Muscle layer of duodenum (tissue), 2 donors: ENCODE results near the gene MAP2K5.

Source experiments
- H3K27ac ChIP-seq: one replicate; pipeline ENCODE4 v1.7.0; 2013; ENCODE audit warnings: mild to moderate bottlenecking, low read length
- H3K27me3 ChIP-seq: one replicate; pipeline ENCODE4 v1.7.0; 2013; ENCODE audit warnings: low read depth, mild to moderate bottlenecking, control low read depth, low read length
- H3K36me3 ChIP-seq, 2 donors: one replicate each; pipeline ENCODE4 v1.7.0; 2013; ENCODE audit warnings: low read length in 2 of 2, control low read depth in 1 of 2, mild to moderate bottlenecking in 1 of 2; ENCODE audit not compliant: insufficient read depth in 2 of 2, control insufficient read depth in 1 of 2
- H3K4me1 ChIP-seq, 2 donors: one replicate each; pipeline ENCODE4 v1.7.0; 2013; ENCODE audit warnings: low read length in 2 of 2, mild to moderate bottlenecking in 2 of 2, control low read depth in 1 of 2, moderate library complexity in 1 of 2; ENCODE audit not compliant: insufficient read depth in 2 of 2, control insufficient read depth in 1 of 2
- H3K4me3 ChIP-seq, 2 donors: one replicate each; pipeline ENCODE4 v1.7.0; 2013; ENCODE audit warnings: low read length in 2 of 2, low read depth in 1 of 2, mild to moderate bottlenecking in 1 of 2
- H3K9me3 ChIP-seq, 2 donors: one replicate each; pipeline ENCODE4 v1.7.0; 2013; ENCODE audit warnings: low read length in 2 of 2, control low read depth in 1 of 2, mild to moderate bottlenecking in 1 of 2; ENCODE audit not compliant: control insufficient read depth in 1 of 2
- donor health status: healthy.

MAP2K5 gene

DNA sequence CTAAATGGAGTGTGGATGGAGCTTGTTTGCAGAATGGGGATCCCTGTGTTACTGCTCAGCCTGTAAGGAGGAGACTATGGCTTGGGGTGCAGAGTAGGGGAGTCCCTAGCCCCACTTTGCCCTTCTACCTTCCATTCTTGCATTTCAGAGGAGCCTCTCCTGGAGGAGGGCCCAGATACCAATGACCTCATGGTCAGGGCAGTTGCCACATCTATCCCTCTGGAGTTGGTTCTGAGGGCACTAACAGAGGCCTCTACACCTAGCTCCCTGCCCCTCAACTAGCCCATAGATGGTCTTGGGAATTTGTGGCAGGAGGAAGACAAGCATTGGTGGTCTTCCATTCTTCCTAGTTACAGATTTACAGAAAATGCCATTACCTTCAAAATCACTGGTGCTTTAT, 288.9 kb downstream of the MAP2K5 start:
- peaks cover 79% of the 10 kb centered on the region for H3K27me3 ChIP-seq
- H3K4me3 ChIP-seq, result no peak overlapping the region
- no peaks in the 10 kb centered on the region for H3K36me3 ChIP-seq
- peaks cover 4 to 70% of the 10 kb centered on the region in 2 donors for H3K4me1 ChIP-seq
- no peaks in the 10 kb centered on the region for H3K9me3 ChIP-seq
- no peak overlapping the region for H3K27ac ChIP-seq

- Histone ChIP-seq H3K9me3 (no peaks in the 10 kb centered on the region), H3K27ac (no peak overlapping the region), H3K4me1 (peaks cover 4 to 64% of the 10 kb centered on the region in 2 donors), H3K36me3 (no peaks in the 10 kb centered on the region), H3K27me3 (peaks cover 78% of the 10 kb centered on the region), H3K4me3 (no peak overlapping the region)
These were observed 289.6 kb downstream of the MAP2K5 start for GRCh38 chr15:67832031-67832551.

DNA sequence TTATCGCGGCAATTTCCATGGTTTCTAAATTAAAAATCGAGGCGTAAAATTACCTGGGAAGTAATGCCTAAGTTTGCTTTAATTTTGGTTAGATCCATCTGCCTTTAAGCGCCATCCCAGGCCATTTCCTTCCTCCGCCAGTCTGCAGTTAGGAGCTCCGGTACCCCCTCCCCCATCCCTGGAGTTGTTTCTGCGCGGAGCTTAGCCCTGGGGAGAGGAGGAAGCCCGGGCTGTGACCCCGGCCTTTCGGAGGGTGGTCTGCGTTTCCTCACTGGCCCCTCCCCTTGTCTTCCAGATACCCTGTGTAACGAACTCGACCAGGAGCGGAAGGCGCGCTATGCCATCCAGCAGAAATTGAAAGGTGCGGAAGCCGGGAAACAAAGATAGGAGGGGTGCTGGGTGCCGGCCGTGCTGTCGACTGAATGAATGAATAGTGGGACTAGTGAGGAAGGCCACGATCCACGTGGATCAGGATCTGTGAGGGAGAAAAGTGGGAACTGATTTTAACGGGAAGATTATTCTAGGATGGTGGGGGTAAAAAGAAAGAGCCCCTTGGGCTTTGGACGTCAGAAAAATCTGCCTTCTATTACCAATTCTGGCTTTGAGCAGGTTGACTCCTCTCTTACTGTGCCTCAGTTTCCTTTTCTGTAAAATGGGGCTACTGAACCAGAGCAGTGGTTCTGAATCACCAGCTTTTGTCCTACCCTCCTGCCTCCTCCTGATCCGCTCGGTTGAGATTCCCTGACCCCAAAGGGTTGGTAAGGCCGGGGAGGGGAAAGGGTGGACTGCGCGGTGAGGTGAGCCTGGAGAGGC, 290.6 kb downstream of the MAP2K5 start:
- peaks cover 71% of the 10 kb centered on the region for H3K27me3 ChIP-seq
- no peak overlapping the region for H3K27ac ChIP-seq
- H3K36me3 ChIP-seq, result no peaks in the 10 kb centered on the region
- peak overlapping the region; percentile 52 to 53 for H3K4me3 ChIP-seq
- no peaks in the 10 kb centered on the region for H3K9me3 ChIP-seq
- peaks cover 4 to 54% of the 10 kb centered on the region in 2 donors for H3K4me1 ChIP-seq

DNA sequence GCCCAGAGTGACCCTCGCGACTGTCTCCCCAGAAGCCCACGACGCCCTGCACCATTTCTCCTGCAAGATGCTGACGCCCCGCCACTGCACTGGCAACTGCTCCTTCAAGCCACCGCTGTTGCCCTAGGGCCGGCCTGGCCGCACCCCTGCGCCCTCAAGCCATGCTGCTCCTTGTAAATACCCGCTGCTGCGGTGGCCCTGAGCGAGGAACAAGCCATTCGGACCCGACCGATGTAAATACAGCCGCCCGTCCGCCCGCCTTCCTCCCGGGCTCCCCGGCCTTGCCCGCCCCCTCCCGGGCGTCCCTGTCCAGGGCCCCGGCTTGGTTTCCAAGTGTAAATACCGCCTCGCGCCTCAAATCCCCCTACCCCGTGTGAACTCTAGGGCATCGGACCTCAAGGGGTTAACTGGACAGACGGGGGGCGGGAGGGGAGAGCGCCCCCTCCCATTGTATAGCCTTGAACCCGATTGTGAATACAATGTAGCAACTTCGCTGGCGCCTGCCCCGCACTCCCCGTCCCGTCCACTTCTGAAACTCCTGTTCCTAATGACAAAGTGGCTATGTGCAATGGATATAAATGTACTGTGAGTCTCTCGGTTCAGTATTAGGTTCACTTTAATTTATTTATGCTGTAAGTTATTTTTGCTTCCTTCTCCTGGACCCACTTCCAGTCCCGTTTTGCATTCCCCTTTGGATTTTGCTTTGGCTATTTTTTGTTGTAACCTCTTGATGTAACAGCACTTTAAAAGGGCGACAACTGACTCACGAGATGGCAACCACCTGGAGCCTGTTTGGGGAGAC, 291.4 kb downstream of the MAP2K5 start:
- Histone ChIP-seq H3K36me3 (no peaks in the 10 kb centered on the region), H3K9me3 (no peaks in the 10 kb centered on the region), H3K27ac (no peak overlapping the region), H3K4me3 (peak overlapping the region; percentile 52 to 53), H3K4me1 (peaks cover 4 to 46% of the 10 kb centered on the region in 2 donors), H3K27me3 (peaks cover 63% of the 10 kb centered on the region)

GRCh38 chr15:67834581-67835296, 292.2 kb downstream of the MAP2K5 start:
- no peaks in the 10 kb centered on the region for H3K36me3 ChIP-seq
- peaks cover 4 to 42% of the 10 kb centered on the region in 2 donors for H3K4me1 ChIP-seq
- no peaks in the 10 kb centered on the region for H3K9me3 ChIP-seq
- H3K4me3 ChIP-seq, result peak overlapping the region; percentile 21 to 58
- no peak overlapping the region for H3K27ac ChIP-seq
- peaks cover 58% of the 10 kb centered on the region for H3K27me3 ChIP-seq

DNA sequence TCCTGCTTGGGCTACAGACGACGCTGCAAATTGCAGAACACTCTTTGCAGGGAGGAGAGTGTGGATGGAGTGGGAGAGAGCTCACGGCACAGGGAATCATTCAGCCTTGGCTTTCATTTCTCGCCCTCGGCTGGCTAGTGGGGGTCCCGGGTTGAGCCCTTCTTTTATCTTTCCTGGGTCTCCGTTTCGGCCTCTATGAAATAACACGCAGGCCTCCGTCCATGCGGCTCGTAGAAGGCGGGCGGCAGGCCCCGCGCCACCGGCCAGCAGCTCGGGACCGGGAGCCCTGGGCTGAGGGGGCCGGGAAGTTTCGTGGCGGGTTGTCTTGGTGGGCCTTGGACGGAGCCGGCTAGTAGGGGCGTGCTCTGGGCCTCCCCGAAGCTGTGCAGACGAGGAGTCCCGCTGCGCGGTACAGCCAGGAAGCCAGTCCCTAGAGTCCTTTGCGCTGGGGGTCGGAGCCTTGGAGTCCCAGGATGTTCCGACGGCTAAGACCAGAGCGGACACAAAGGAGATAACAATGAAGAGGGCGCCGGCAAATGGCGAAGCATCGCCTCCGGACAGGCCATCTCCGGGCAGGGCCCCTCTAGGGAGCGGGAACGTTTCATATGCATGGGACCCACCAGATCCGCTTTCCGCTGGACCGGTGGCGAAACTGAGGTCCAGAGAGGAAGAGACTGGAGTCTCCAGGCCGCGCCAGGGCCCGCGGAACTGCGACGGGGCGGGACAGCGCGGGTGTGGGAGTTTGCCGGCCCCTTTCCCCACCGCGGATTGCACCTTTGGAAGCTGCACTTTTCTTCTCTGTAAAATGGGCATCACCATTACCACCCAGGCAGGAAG, 293.0 kb downstream of the MAP2K5 start:
- peak overlapping the region; percentile 50 to 58 for H3K4me3 ChIP-seq
- peaks cover 52% of the 10 kb centered on the region for H3K27me3 ChIP-seq

DNA sequence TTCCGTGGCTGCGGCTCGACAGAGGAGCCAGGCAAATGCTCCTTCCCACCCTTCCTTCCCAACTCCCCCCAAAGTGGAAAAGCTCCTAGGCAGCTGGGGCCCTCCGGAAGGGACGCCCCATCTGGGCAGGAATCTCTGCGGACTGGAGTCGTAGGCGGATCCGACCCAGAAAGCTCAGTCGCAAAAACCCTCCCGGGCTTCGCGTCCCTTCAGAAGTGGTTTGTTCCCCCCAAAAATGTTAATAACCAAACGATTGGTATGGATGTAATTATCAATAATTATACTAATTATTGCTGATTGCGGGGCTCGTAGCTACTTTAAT, 293.6 kb downstream of the MAP2K5 start:
- Histone ChIP-seq H3K27ac (no peak overlapping the region), H3K36me3 (no peaks in the 10 kb centered on the region), H3K4me1 (peaks cover 4 to 42% of the 10 kb centered on the region in 2 donors), H3K27me3 (peaks cover 46% of the 10 kb centered on the region), H3K9me3 (no peaks in the 10 kb centered on the region), H3K4me3 (peak overlapping the region; percentile 50 to 58)

More for the DNA sequence above, 293.0 kb downstream of the MAP2K5 start:
- H3K36me3 ChIP-seq, result no peaks in the 10 kb centered on the region
- H3K4me1 ChIP-seq, result peaks cover 4 to 42% of the 10 kb centered on the region in 2 donors
- H3K9me3 ChIP-seq, result no peaks in the 10 kb centered on the region
- no peak overlapping the region for H3K27ac ChIP-seq

DNA sequence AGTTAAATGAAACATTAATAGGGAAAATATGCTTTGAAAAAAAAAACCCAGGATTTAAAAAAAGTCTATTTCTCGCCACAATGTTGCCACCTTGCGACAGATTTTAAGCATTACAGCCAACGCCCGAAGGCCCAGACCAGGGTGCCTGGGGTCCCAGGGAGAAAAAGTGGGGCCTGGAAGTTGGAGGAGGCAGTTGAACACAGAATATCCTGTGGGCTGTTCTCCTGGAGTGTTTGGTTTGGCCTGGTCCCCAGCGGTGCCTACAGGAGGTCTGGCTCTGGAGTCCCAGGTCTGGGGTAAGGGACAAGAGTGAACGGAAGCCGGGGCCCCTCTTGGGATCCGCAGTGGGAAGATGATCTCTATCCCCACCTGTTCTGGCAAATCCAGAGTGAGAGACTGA, 294.0 kb downstream of the MAP2K5 start:
- no peaks in the 10 kb centered on the region for H3K9me3 ChIP-seq
- H3K4me1 ChIP-seq, result peaks cover 4 to 42% of the 10 kb centered on the region in 2 donors
- peaks cover 42% of the 10 kb centered on the region for H3K27me3 ChIP-seq
- H3K36me3 ChIP-seq, result no peaks in the 10 kb centered on the region
- H3K27ac ChIP-seq, result no peak overlapping the region
- peak overlapping the region; percentile 50 to 58 for H3K4me3 ChIP-seq

- H3K4me3 ChIP-seq, result no peak overlapping the region
- peaks cover 4 to 42% of the 10 kb centered on the region in 2 donors for H3K4me1 ChIP-seq
- H3K27me3 ChIP-seq, result peaks cover 40% of the 10 kb centered on the region
- H3K36me3 ChIP-seq, result no peaks in the 10 kb centered on the region
- no peaks in the 10 kb centered on the region for H3K9me3 ChIP-seq
- H3K27ac ChIP-seq, result no peak overlapping the region
These were observed 294.5 kb downstream of the MAP2K5 start for GRCh38 chr15:67836955-67837354.

- Histone ChIP-seq H3K4me1 (peaks cover 4 to 24% of the 10 kb centered on the region in 2 donors), H3K27ac (no peak overlapping the region), H3K36me3 (no peaks in the 10 kb centered on the region), H3K27me3 (peaks cover 22% of the 10 kb centered on the region), H3K9me3 (no peaks in the 10 kb centered on the region), H3K4me3 (peak overlapping the region; percentile 76 to 89)
These were observed 296.4 kb downstream of the MAP2K5 start for GRCh38 chr15:67838789-67839332.
